ENCODE data around the gene FLNA. TPM values are rescaled to one million over a fixed set of nuclear protein-coding genes. Genes with fewer than 3 reads are reported as not detected.
A peak's percentile ranks its signal among the peaks of the same experiment; 100 is the strongest.

Gene FLNA
- total RNA-seq, 6 donors from 2014 or later, result 800 to 1,760 (median 1,298) TPM

DNA sequence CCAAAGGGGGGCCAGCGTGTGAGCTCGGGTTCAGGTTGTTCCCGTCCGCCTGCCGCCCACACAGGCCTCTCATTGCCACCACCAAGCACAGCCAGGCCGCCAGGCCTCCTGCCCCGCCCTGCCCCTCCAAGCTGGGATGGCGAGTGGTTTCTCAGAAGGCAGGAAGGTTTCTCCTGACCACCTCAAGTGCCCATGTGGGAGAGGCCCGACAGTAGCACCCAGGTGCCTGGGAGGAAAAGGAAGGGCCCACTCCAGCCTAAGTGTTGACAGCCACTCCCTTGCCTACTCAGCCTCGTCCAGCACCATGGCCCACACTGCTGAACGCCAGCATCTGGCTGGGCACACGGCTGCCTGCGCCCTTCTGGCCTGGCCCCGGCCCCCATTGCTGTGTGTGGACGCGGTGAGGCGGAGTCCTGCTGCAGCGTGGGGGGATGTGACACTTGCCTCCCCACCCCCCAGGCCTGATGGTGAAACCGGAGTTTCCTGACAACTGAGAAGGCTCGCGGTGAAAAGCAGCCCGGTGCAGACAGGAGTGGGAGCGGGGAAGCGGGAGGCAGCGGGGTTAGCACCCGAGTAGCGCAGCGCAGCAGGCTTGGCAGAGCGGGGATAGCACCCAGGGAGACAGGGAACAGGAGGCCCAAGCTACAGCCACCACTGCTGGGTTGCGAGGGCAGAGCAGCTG is 19.2 kb downstream of the FLNA start:
- H3K27ac ChIP-seq, result peak overlapping the region in 3 of 4 donors; percentile 44 to 81 (median 70)
- H3K4me3 ChIP-seq, result no peak overlapping the region
- no peaks in the 10 kb centered on the region for H3K9me3 ChIP-seq
- ATAC-seq (ENCODE audit: low FRiP score in 2 of 2), result peak; percentile 30 to 79
- H3K36me3 ChIP-seq, result peaks cover 21 to 99% (median 81%) of the 10 kb centered on the region in 4 donors
- DNase-seq, result peak; percentile 85 to 86
- peak in 1 of 4 donors; percentile 52 for TF ChIP-seq EP300 (IDR thresholded peaks at IDR 0.05)
- TF ChIP-seq POLR2A (IDR thresholded peaks at IDR 0.05), result peak in 1 of 4 donors; percentile 52
- TF ChIP-seq, protein P1, sequence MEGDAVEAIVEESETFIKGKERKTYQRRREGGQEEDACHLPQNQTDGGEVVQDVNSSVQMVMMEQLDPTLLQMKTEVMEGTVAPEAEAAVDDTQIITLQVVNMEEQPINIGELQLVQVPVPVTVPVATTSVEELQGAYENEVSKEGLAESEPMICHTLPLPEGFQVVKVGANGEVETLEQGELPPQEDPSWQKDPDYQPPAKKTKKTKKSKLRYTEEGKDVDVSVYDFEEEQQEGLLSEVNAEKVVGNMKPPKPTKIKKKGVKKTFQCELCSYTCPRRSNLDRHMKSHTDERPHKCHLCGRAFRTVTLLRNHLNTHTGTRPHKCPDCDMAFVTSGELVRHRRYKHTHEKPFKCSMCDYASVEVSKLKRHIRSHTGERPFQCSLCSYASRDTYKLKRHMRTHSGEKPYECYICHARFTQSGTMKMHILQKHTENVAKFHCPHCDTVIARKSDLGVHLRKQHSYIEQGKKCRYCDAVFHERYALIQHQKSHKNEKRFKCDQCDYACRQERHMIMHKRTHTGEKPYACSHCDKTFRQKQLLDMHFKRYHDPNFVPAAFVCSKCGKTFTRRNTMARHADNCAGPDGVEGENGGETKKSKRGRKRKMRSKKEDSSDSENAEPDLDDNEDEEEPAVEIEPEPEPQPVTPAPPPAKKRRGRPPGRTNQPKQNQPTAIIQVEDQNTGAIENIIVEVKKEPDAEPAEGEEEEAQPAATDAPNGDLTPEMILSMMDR (IDR thresholded peaks at IDR 0.05), result no peak
- TF ChIP-seq POLR2AphosphoS5 (IDR thresholded peaks at IDR 0.05), result peak; percentile 18 to 44
- peaks cover 0 to 52% (median 23%) of the 10 kb centered on the region in 4 donors for H3K4me1 ChIP-seq
- no peaks in the 10 kb centered on the region for H3K27me3 ChIP-seq
- 66 to 76% methylated on average over 17 to 27 of the region's 30 CpGs for WGBS, 2 donors

DNA sequence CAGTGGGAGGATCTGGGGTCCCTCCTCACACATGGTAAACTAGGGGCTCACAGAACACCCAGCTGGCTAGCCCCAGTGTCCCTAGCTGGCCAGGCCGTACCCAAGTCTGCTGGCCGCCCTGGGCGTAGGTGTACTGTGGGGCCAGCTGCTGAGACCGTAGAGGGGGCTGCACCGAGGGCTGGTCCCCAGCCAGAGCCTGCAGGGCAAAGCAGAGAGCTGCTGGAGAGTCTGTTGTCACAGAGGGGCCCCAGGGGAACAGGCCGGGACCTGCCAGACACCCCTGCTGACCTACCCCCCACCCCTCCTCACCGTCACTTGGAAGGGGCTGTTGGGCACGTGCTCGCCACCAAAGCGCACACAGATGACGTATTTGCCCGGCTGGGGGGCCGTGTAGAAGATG is 19.9 kb downstream of the FLNA start:
- ATAC-seq (ENCODE audit: low FRiP score in 2 of 2), result no peak
- no peak overlapping the region for H3K4me3 ChIP-seq
- DNase-seq, result no peak
- no peaks in the 10 kb centered on the region for H3K9me3 ChIP-seq
- peaks cover 14 to 99% (median 81%) of the 10 kb centered on the region in 4 donors for H3K36me3 ChIP-seq
- H3K4me1 ChIP-seq, result peaks cover 0 to 55% (median 23%) of the 10 kb centered on the region in 4 donors
- 100% methylated on average over 4 of the region's 13 CpGs; no CpG with 5 or more reads in 1 of the 2 donors for WGBS, 2 donors
- H3K27ac ChIP-seq, result peak overlapping the region; percentile 38 to 80 (median 57)
- no peaks in the 10 kb centered on the region for H3K27me3 ChIP-seq
- TF ChIP-seq EP300 (IDR thresholded peaks at IDR 0.05) (no peak), POLR2AphosphoS5 (IDR thresholded peaks at IDR 0.05) (no peak), POLR2A (IDR thresholded peaks at IDR 0.05) (no peak)
- TF ChIP-seq, protein P1 (IDR thresholded peaks at IDR 0.05), result no peak

DNA sequence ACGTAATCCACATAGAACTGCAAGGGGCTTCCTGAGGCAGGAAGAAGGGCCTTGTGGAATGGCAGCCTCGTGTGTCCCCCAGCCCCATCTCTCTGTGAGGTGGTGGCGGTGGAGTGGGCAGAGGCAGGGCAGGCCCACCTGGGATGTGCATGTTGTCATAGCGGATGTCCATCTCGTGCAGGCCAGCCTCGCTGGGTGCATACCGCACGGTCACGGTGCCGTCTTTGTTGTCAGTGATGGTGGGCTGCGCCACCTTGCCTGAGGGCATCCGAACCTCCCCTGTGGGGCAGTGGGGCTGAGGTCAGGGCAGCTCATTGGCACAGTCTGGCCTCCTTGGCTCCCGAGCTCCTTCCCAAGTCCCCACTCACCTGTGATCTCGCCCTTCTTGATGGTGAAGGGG is 20.4 kb downstream of the FLNA start:
- TF ChIP-seq, protein P1 (IDR thresholded peaks at IDR 0.05), result no peak
- TF ChIP-seq POLR2AphosphoS5 (IDR thresholded peaks at IDR 0.05) (no peak), EP300 (IDR thresholded peaks at IDR 0.05) (no peak)
- no peak for ATAC-seq (ENCODE audit: low FRiP score in 2 of 2)
- WGBS, 2 donors, result 87% methylated on average over 14 of the region's 14 CpGs; no CpG with 5 or more reads in 1 of the 2 donors
- Histone ChIP-seq H3K4me1 (peaks cover 0 to 59% (median 23%) of the 10 kb centered on the region in 4 donors), H3K27me3 (no peaks in the 10 kb centered on the region), H3K36me3 (peaks cover 17 to 99% (median 81%) of the 10 kb centered on the region in 4 donors), H3K27ac (peak overlapping the region in 3 of 4 donors; percentile 38 to 80 (median 70)), H3K9me3 (no peaks in the 10 kb centered on the region), H3K4me3 (no peak overlapping the region)
- peak in 1 of 2 donors; percentile 45 for DNase-seq

DNA sequence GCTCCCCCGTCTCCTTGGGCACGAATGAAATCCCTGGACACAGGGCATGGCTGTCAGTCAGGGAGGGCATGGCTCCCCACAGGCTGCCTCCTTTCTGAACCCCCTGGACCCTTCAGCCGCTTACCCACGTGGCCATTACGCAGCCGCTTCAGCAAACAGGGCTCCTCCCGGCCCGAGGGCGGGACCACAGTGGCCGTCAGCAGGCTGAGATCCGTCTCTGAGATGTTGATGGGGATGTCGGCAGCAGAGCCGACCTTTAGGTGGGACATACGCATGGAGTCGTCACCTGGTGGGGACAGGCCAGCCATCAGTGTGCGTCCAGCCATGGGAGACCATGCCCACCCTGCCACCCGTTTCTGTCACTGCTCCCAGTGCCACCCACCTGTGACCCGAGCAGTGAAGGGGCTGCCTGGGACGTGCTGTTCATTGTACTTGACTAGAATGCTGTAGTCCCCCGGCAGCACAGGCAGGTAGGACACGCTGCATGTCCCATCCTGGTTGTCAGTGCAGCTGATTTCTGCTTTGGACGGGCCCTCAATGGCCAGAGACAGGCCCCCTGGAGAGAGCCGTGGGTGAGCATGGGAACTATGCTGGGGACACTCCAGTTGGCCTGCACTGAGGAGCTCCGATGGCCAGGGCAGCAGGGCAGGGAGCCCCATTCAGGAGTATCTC is 21.1 kb downstream of the FLNA start:
- ATAC-seq (ENCODE audit: low FRiP score in 2 of 2) (no peak), DNase-seq (peak in 1 of 2 donors; percentile 35)
- Histone ChIP-seq H3K9me3 (no peaks in the 10 kb centered on the region), H3K27ac (peak overlapping the region in 2 of 4 donors; percentile 70 to 78), H3K4me3 (no peak overlapping the region), H3K27me3 (no peaks in the 10 kb centered on the region), H3K36me3 (peaks cover 16 to 98% (median 78%) of the 10 kb centered on the region in 4 donors), H3K4me1 (peaks cover 0 to 59% (median 23%) of the 10 kb centered on the region in 4 donors)
- 89% methylated on average over 24 of the region's 24 CpGs; no CpG with 5 or more reads in 1 of the 2 donors for WGBS, 2 donors
- TF ChIP-seq EP300 (IDR thresholded peaks at IDR 0.05) (no peak), POLR2AphosphoS5 (IDR thresholded peaks at IDR 0.05) (no peak), POLR2A (IDR thresholded peaks at IDR 0.05) (no peak)
- TF ChIP-seq, protein P1 (IDR thresholded peaks at IDR 0.05), result no peak
